GM12874 (cell line): Measurements from ENCODE around the gene C2CD4C.

ENCODE experiments used
- CTCF ChIP-seq: IDR thresholded peaks from 2 replicates; pipeline ENCODE4 v1.5.1; 2011; ENCODE audit warnings: low read depth, mild to moderate bottlenecking, control low read depth, low read length, moderate library complexity; ENCODE audit not compliant: insufficient read depth

C2CD4C gene

GRCh38 chr19:415292-415691 lies 6.3 kb upstream of the C2CD4C start:
- TF ChIP-seq CTCF = no peak

- no peak for TF ChIP-seq CTCF
Observed at GRCh38 chr19:413756-414420, 4.9 kb upstream of the C2CD4C start.

DNA sequence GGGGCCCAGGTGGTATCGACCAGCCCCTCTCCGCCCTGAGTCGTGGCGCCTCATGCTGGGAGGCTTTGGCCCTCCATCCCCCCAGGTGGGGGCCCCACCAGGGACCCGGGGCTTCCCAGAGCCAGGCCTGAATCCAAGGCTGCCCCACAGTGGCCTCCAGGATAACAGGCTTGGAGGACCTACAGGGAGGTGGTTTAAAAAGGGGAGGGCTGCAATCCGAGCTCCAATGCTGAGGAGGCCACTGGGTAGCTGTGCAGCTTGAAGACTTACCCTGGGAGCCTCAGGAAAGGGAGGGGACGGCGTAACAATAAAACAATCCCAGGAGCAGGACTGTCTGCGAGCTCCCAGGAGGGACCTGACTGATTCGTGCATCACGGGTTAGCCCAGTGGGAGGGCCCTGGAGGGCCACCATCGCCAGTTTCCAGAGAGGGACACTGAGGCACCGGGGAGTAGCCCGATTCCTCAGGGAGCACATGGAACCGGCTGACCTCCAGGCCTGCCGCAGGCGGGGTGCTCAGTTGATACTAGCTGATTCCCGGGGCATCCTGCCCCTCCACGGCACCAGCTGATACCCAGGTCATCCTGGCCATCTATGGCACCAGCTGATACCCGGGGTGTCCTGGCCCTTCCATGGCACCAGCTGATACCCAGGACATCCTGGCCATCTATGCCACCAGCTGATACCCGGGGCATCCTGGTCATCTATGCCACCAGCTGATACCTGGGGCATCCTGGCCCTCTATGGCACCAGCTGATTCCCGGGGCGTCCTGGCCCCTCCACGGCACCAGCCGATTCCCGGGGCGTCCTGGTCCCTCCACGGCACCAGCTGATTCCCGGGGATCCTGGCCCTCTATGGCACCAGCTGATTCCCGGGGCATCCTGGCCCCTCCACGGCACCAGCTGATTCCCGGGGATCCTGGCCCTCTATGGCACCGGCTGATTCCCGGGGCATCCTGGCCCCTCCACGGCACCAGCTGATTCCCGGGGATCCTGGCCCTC lies 3.7 kb upstream of the C2CD4C start:
- TF ChIP-seq CTCF = no peak

DNA sequence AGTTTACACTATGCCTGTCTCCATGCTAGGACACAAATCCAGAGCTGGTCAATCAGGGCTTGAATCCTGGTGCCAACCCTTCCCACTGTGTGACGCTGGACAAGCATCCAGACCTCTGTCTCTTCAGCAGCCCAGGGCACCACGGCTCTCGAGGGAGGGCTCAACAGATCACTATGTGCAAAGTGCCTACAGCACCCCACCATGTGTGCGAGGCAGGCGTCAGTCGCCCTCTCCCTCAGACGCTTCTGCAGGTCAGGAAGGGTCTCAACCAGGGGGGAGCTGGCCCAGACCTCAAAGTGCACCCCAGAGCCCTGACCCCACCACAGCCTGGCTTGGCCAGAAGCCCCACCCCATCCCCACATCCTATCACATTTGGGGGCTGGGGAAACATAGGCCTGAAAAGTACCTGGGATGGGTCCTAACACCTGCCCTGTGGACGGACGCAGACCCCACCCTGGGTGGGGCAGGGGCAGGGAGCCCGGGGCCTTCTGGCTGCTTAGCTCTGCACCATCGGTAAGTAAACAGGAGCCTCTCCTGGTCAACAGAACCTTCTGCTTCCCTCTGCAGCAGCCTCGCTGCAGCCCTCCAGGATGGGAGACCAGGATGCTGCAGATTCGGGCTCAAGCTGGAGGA lies 2.9 kb upstream of the C2CD4C start:
- TF ChIP-seq CTCF = no peak

- TF ChIP-seq CTCF = no peak
Observed at GRCh38 chr19:410243-410781, 1.4 kb upstream of the C2CD4C start.

- TF ChIP-seq CTCF = no peak
Observed at GRCh38 chr19:409516-410242, 732 bp upstream of the C2CD4C start.
